ENCODE results near the gene GDPD3.

The GDPD3 gene

DNA sequence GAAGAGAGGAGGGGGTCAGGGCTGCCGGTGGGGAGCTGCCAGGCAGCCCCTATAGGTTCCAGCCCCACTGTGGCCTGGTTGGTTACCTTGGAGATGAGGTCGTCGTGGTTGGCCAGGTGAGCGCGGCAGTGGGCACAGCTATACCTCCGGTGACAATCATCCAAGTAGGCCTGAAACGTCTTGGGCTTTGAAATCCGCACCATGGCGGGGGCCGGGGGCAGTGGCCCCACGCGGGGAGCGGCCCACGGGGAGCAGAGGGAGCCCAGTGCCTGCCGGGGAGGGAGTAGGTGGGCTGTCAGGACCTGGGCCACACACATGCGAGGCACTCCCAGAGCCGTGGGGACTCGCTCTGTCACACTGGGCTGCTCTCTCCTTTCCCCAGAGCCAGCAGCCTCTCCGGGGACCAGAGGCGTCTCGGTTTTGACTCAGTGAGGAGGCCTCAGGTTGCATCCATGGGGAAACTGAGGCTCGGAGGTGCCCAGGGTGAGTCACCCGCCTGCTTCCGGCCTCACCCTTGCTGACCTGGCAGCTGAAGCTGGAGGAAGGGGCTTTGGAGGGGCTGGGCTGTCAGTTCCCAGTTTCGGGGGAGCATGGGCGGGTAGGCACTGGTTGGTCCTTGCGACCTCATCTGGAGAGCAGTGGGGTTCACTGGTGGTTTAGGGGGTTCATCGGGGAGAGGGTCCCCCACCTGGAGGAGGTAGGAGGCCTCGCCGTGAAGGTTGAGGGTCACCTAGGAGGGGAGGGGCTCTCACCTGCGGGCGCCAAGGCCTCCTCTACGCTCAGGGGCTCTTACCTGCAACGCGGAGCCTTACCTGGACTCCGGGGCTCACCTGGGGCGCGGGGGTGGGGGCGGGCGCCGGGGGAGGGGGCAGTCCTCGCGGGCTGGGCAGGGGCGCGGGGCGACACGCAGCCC, 17.9 kb downstream of the GDPD3 start:
- peaks cover 41% of the 10 kb centered on the region for H3K4me1 Mint-ChIP-seq
- peaks cover 25% of the 10 kb centered on the region for H3K36me3 Mint-ChIP-seq (ENCODE audit: low read depth)
- H3K27me3 Mint-ChIP-seq, result no peaks in the 10 kb centered on the region
- ATAC-seq (no peak), DNase-seq (no peak)
- peak overlapping the region; percentile 79 for H3K27ac Mint-ChIP-seq
- H3K9me3 Mint-ChIP-seq, result peaks cover 21% of the 10 kb centered on the region
- H3K4me3 Mint-ChIP-seq, result peak overlapping the region; percentile 80

DNA sequence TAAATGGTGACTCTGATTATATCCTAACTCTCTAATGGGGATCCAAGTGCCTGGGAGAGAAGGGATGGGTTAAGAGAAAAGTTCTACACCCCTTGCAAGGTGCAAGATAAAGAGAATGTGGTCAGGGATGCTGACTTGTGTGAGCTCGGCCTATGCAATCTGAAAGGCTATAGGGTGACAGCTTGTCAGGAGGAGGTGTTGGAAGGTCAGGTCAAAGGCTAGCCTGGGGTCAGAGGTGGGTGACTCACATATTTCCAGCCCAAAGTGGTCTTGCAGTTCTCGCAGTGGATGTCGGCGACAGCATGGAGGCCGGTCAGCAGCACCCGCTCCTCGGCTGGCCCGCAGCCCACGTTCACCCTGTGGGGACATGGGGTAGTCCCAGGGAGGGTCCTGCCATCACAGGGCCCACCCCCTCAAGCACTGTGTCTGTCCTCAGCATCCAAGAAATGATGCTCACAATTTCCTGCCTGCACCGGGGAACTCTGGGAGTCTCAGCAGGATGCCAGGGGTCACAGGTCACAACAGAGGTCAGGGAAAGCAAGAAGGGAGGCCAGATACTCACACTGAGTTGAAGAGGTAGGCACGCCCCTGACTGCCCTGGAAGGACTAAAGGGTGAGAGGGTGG, 18.7 kb downstream of the GDPD3 start:
- Mint-ChIP-seq H3K27me3 (no peaks in the 10 kb centered on the region), H3K4me3 (peak overlapping the region; percentile 80), H3K27ac (peak overlapping the region; percentile 69), H3K4me1 (peaks cover 49% of the 10 kb centered on the region), H3K9me3 (peaks cover 21% of the 10 kb centered on the region), H3K36me3 (ENCODE audit: low read depth) (peaks cover 25% of the 10 kb centered on the region)
- DNase-seq (no peak), ATAC-seq (no peak)

- peak; percentile 84 for DNase-seq
- peak overlapping the region; percentile 96 for H3K27ac Mint-ChIP-seq
- peak overlapping the region; percentile 83 for H3K4me3 Mint-ChIP-seq
- H3K27me3 Mint-ChIP-seq, result no peaks in the 10 kb centered on the region
- ATAC-seq, result peak; percentile 65
- H3K4me1 Mint-ChIP-seq, result peaks cover 53% of the 10 kb centered on the region
- H3K9me3 Mint-ChIP-seq, result peaks cover 8% of the 10 kb centered on the region
- H3K36me3 Mint-ChIP-seq (ENCODE audit: low read depth), result peaks cover 16% of the 10 kb centered on the region
Observed at GRCh38 chr16:30092373-30093010, 20.8 kb downstream of the GDPD3 start.

- peak within 1 kb of the TSS; percentile 83 for H3K4me3 Mint-ChIP-seq
- peak within 1 kb of the TSS; percentile 96 for H3K27ac Mint-ChIP-seq
- ATAC-seq, result peak; percentile 84
- peaks cover 13% of the 10 kb centered on the region for H3K36me3 Mint-ChIP-seq (ENCODE audit: low read depth)
- DNase-seq, result peak; percentile 95
- peaks cover 50% of the 10 kb centered on the region for H3K4me1 Mint-ChIP-seq
- no peaks in the 10 kb centered on the region for H3K27me3 Mint-ChIP-seq
- peaks cover under 1% of the 10 kb centered on the region for H3K9me3 Mint-ChIP-seq
Observed at GRCh38 chr16:30091474-30092372, 21.6 kb downstream of the GDPD3 start, which contains the start of gene TBX6. Gene TBX6, minus strand, starts transcription at chr16:30091924. Its CDS starts 731 bp downstream, at chr16:30091193.

DNA sequence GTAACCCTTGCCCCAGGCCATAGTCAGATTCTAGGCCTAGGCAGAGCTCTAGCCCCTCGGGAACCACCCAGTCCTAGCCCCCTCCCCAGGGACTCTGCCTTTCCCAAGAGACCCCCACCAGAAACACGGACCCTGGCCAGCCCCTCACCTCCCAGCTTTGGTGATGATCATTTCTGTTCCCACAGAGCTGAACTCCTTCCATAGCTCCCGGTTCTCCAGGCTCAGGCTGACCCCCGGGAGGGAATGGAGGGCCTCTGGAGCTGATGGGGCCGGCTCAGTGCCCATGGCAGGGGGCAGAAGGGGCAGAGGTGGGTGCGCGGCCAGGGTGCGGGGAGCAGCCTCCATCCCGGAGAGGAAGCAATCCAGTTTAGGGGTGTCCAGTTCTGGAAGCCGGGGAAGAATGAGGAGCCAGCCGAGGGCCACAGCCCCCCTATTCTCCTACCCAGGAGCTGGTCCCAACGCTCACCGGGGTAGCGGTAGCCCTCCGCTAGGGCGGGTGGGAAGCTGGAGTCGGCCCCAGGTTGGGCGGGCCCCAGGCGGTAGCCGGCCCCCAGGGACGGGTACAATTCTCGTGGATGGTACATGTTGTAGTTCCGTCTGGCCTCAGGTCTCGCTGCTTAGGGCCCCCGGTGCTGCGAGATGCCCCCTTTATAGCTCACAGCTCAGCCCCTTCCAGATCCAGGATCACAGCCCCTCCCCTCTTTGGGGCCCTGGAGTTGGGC, 22.6 kb downstream of the GDPD3 start:
- H3K27ac Mint-ChIP-seq, result peak overlapping the region; percentile 52
- DNase-seq, result no peak
- no peaks in the 10 kb centered on the region for H3K27me3 Mint-ChIP-seq
- peak overlapping the region; percentile 1 for H3K4me3 Mint-ChIP-seq
- no peak for ATAC-seq
- peaks cover 47% of the 10 kb centered on the region for H3K4me1 Mint-ChIP-seq
- H3K36me3 Mint-ChIP-seq (ENCODE audit: low read depth), result peaks cover 12% of the 10 kb centered on the region
- no peaks in the 10 kb centered on the region for H3K9me3 Mint-ChIP-seq

DNA sequence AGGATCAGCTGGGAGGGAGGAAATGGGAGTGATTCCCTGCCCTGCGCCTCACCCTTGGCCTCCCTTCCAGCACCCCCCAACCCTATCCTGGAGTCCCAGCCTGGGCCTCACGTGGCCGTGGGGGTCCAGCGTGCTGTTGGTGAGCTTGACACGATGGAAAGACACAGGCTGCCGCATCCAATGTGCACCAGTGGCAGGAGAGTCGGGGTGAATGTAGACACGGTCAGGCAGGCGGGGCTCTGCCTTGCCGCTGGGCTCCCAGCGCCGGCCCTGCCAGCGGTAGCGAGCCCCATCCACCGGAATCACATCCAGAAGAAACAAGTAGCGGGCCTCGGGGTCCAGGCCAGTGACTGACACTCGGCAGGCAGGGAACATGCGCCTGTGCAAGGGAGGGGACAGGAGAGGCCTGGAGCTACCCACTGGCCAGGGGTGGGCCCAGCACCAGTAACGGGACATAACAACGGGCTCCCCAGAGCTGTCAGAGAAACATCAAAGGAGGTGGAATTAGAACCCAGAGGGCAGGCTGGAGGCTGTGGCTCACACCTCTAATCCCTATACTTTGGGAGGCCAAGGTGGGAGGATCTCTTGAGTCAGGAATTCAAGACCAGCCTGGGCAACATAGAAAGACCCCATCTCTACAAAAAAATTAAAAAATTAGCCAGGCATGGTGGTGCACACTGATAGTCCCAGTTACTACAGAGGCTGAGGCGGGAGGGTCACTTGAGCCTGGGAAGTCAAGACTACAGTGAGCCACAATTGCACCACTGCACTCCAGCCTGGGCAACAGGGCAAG, 24.3 kb downstream of the GDPD3 start:
- Mint-ChIP-seq H3K4me1 (peaks cover 32% of the 10 kb centered on the region), H3K4me3 (no peak overlapping the region), H3K9me3 (no peaks in the 10 kb centered on the region), H3K27me3 (no peaks in the 10 kb centered on the region), H3K36me3 (ENCODE audit: low read depth) (peaks cover 13% of the 10 kb centered on the region), H3K27ac (no peak overlapping the region)
- DNase-seq (no peak), ATAC-seq (no peak)

- no peak for DNase-seq
- no peak overlapping the region for H3K27ac Mint-ChIP-seq
- peaks cover 14% of the 10 kb centered on the region for H3K36me3 Mint-ChIP-seq (ENCODE audit: low read depth)
- H3K4me3 Mint-ChIP-seq, result no peak overlapping the region
- ATAC-seq, result no peak
- H3K9me3 Mint-ChIP-seq, result no peaks in the 10 kb centered on the region
- peaks cover 32% of the 10 kb centered on the region for H3K4me1 Mint-ChIP-seq
- no peaks in the 10 kb centered on the region for H3K27me3 Mint-ChIP-seq
Observed at GRCh38 chr16:30088237-30088831, 25.0 kb downstream of the GDPD3 start.

DNA sequence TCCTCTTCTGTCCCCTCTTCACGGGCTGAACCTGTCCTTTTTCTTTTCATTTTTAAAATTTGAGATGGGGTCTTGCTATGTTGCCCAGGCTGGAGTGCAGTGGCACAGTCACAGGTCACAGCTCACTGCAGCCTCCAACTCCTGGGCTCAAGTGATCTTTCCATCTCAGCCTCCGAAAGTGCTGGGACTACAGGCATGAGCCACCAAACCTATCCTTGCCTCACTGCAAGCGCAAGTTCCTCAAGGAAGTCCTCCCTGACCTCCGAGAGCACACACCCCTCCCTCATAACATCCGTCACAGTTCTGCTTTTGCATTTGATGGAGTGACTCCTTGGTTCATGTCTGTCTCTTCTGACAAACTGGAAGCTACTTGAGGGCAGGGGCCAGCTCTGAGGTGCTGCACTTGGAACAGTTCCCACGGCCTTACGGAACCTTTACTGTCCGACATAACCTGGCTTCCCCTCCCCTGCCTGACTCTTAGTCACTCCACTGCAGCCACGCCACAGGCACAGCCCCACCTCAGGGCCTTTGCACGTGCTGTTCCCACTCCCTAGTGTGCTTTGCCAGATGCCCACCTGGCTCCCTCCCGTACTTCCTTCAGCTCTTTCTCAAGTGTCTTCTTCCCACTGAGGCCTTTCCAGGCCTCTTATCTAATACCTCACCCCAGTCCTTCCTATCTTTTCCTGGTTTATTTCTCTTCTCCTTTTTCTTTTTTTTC, 26.0 kb downstream of the GDPD3 start:
- H3K4me1 Mint-ChIP-seq, result peaks cover 24% of the 10 kb centered on the region
- ATAC-seq, result no peak
- H3K9me3 Mint-ChIP-seq, result no peaks in the 10 kb centered on the region
- DNase-seq, result no peak
- H3K36me3 Mint-ChIP-seq (ENCODE audit: low read depth), result peaks cover 19% of the 10 kb centered on the region
- H3K4me3 Mint-ChIP-seq, result no peak overlapping the region
- no peaks in the 10 kb centered on the region for H3K27me3 Mint-ChIP-seq
- H3K27ac Mint-ChIP-seq, result peak overlapping the region; percentile 35

- no peak overlapping the region for H3K4me3 Mint-ChIP-seq
- peaks cover 24% of the 10 kb centered on the region for H3K36me3 Mint-ChIP-seq (ENCODE audit: low read depth)
- ATAC-seq, result no peak
- no peaks in the 10 kb centered on the region for H3K9me3 Mint-ChIP-seq
- H3K27me3 Mint-ChIP-seq, result no peaks in the 10 kb centered on the region
- peaks cover 16% of the 10 kb centered on the region for H3K4me1 Mint-ChIP-seq
- no peak for DNase-seq
- H3K27ac Mint-ChIP-seq, result no peak overlapping the region
Observed at GRCh38 chr16:30086291-30087140, 26.8 kb downstream of the GDPD3 start.

- ATAC-seq, result no peak
- peaks cover 16% of the 10 kb centered on the region for H3K4me1 Mint-ChIP-seq
- peaks cover 25% of the 10 kb centered on the region for H3K36me3 Mint-ChIP-seq (ENCODE audit: low read depth)
- H3K4me3 Mint-ChIP-seq, result no peak overlapping the region
- no peaks in the 10 kb centered on the region for H3K9me3 Mint-ChIP-seq
- no peak for DNase-seq
- H3K27ac Mint-ChIP-seq, result no peak overlapping the region
- no peaks in the 10 kb centered on the region for H3K27me3 Mint-ChIP-seq
Observed at GRCh38 chr16:30085820-30086219, 27.5 kb downstream of the GDPD3 start.

GRCh38 chr16:30085247-30085646, 28.1 kb downstream of the GDPD3 start:
- no peak overlapping the region for H3K27ac Mint-ChIP-seq
- no peak overlapping the region for H3K4me3 Mint-ChIP-seq
- ATAC-seq, result no peak
- H3K9me3 Mint-ChIP-seq, result no peaks in the 10 kb centered on the region
- peaks cover 27% of the 10 kb centered on the region for H3K36me3 Mint-ChIP-seq (ENCODE audit: low read depth)
- no peaks in the 10 kb centered on the region for H3K27me3 Mint-ChIP-seq
- DNase-seq, result no peak
- H3K4me1 Mint-ChIP-seq, result peaks cover 12% of the 10 kb centered on the region

Measured in activated naive CD8-positive, alpha-beta T cell treated with anti-CD3 and anti-CD28 coated beads, Interleukin-2, amount 50 U/mL, for 24 hours (primary cell).